Kidney (tissue), 14 donors: ENCODE results near the gene FLNA. TPM values are rescaled to one million over a fixed set of nuclear protein-coding genes. Genes with fewer than 3 reads are reported as not detected.
"Not testable (repeated sequence)": the region's sequence is repeated elsewhere in the genome, so short reads cannot be mapped to it uniquely, and the experiment has no call there.

Experiments used
- DNase-seq, 5 donors: peaks; one replicate each; pipeline ENCODE4 v3.0.0-alpha.2; 2013 to 2020
- FAIRE-seq: peaks from 2 replicates; lab custom pipeline; 2012; peaks lifted over from hg19 to GRCh38; lab: Jason Lieb, UNC
- H3K27ac ChIP-seq, 2 donors: one replicate each; pipeline ENCODE4 v1.7.0; 2013; ENCODE audit warnings: low read depth in 2 of 2, low read length in 2 of 2, inconsistent platforms in 1 of 2
- H3K27me3 ChIP-seq: one replicate; pipeline ENCODE4 v1.7.1; 2013; ENCODE audit warnings: low read length, inconsistent platforms; ENCODE audit not compliant: control insufficient read depth, insufficient read depth
- H3K36me3 ChIP-seq, 3 donors: one replicate each; pipeline versions ENCODE4 v1.7.0 to v1.7.1; 2013; ENCODE audit warnings: low read length in 3 of 3, control low read depth in 1 of 3, inconsistent platforms in 1 of 3; ENCODE audit not compliant: insufficient read depth in 3 of 3, control insufficient read depth in 2 of 3
- H3K4me1 ChIP-seq, 3 donors: one replicate each; pipeline versions ENCODE4 v1.7.0 to v1.7.1; 2013; ENCODE audit warnings: low read length in 3 of 3, inconsistent platforms in 1 of 3, low read depth in 1 of 3; ENCODE audit not compliant: control insufficient read depth in 2 of 3, insufficient read depth in 2 of 3
- H3K4me3 ChIP-seq, 3 donors: one replicate each; pipeline versions ENCODE4 v1.7.0 to v1.8.1; 2013; ENCODE audit warnings: low read length in 3 of 3, control low read depth in 1 of 3, inconsistent platforms in 1 of 3
- H3K9ac ChIP-seq, 3 donors: one replicate each; pipeline versions ENCODE4 v1.7.0 to v1.7.1; 2013; ENCODE audit warnings: low read length in 3 of 3, control low read depth in 1 of 3, inconsistent platforms in 1 of 3
- H3K9me3 ChIP-seq, 3 donors: one replicate each; pipeline versions ENCODE4 v1.7.0 to v1.7.1; 2013; ENCODE audit warnings: low read length in 3 of 3, control low read depth in 1 of 3, inconsistent platforms in 1 of 3; ENCODE audit not compliant: control insufficient read depth in 2 of 3, insufficient read depth in 1 of 3
- CTCF ChIP-seq: IDR thresholded peaks from 3 replicates; pipeline ENCODE4 v1.5.1; 2012; ENCODE audit warnings: mild to moderate bottlenecking, moderate library complexity, borderline replicate concordance; ENCODE audit not compliant: insufficient read depth; ENCODE audit errors: extremely low read depth
- intact Hi-C: fragments of 100-400 bp; cut with DNase I; formaldehyde crosslinking; loops from one replicate; pipeline ENCODE4 v1.11.1; 2022
- polyA plus RNA-seq: library from polyadenylated mRNA; stranded (reverse); fragments of 350-450 nt; fragmentation: Illumina TruSeq; extraction: RNeasy Lipid Tissue Mini Kit (QIAGEN cat#74804); gene quantifications from one replicate; pipeline ENCODE4 v1.2.3, GENCODE V29; 2014; ENCODE audit warnings: low read depth, low replicate concordance; ENCODE audit not compliant: insufficient read depth
- total RNA-seq: library from RNA; stranded (reverse); fragmentation: NEBNext Ultra II Directional; extraction: Animal tissue kit (Norgen Biotek cat#: 25700); gene quantifications from one replicate; pipeline ENCODE4 v1.2.1, GENCODE V29; 2021
- donor health status: control.
- donor health status: control.
- donor health status: control.
- donor health status: control.
- donor health status: control.
- donor health status: DM: yes; HTN: yes; CAD: no.
- donor health status: Normal renal cell carcinoma (clear cell type).

FLNA gene
- total and polyA plus RNA-seq, 2 donors from 2014 or later = 421 to 1,036 TPM

GRCh38 chrX:154349359-154349935 is 25.0 kb downstream of the FLNA start:
- no peaks in the 10 kb centered on the region for H3K9me3 ChIP-seq
- FAIRE-seq = no peak
- no peak overlapping the region for H3K9ac ChIP-seq
- H3K36me3 ChIP-seq = peaks cover 0 to 20% (median 5%) of the 10 kb centered on the region in 3 donors
- no peaks in the 10 kb centered on the region for H3K4me1 ChIP-seq
- intact Hi-C loops = no loop called here
- no peaks in the 10 kb centered on the region for H3K27me3 ChIP-seq
- TF ChIP-seq CTCF = no peak
- no peak overlapping the region for H3K27ac ChIP-seq
- peak in 1 of 5 donors; percentile 76 for DNase-seq
- H3K4me3 ChIP-seq = no peak overlapping the region

GRCh38 chrX:154348646-154349358 is 25.6 kb downstream of the FLNA start:
- H3K4me1 ChIP-seq = no peaks in the 10 kb centered on the region
- no peaks in the 10 kb centered on the region for H3K9me3 ChIP-seq
- H3K27me3 ChIP-seq = no peaks in the 10 kb centered on the region
- H3K4me3 ChIP-seq = no peak overlapping the region
- H3K36me3 ChIP-seq = peaks cover 0 to 17% (median 5%) of the 10 kb centered on the region in 3 donors
- H3K27ac ChIP-seq = no peak overlapping the region
- TF ChIP-seq CTCF = no peak
- intact Hi-C loops = no loop called here
- no peak overlapping the region for H3K9ac ChIP-seq
- peak in 1 of 5 donors; percentile 78 for DNase-seq
- FAIRE-seq = no peak

GRCh38 chrX:154348114-154348531 is 26.3 kb downstream of the FLNA start:
- Histone ChIP-seq H3K9me3 (no peaks in the 10 kb centered on the region), H3K27me3 (no peaks in the 10 kb centered on the region), H3K4me1 (no peaks in the 10 kb centered on the region), H3K27ac (no peak overlapping the region), H3K36me3 (peaks cover 0 to 10% (median 5%) of the 10 kb centered on the region in 3 donors), H3K4me3 (no peak overlapping the region), H3K9ac (no peak overlapping the region)
- no peak for TF ChIP-seq CTCF
- DNase-seq (peak in 1 of 5 donors; percentile 71), FAIRE-seq (no peak)
- intact Hi-C loops = no loop called here

- H3K4me3 ChIP-seq, H3K9me3 ChIP-seq, DNase-seq, intact Hi-C loops, H3K27me3 ChIP-seq, H3K4me1 ChIP-seq, H3K36me3 ChIP-seq, H3K9ac ChIP-seq, H3K27ac ChIP-seq: not testable (repeated sequence)
- FAIRE-seq = peak; percentile 80
These were observed 30.8 kb downstream of the FLNA start for GRCh38 chrX:154343620-154344019.

- not testable (repeated sequence) for H3K27me3 ChIP-seq, FAIRE-seq
These were observed 31.4 kb downstream of the FLNA start for GRCh38 chrX:154343063-154343462.

More at GRCh38 chrX:154343063-154343462, 31.4 kb downstream of the FLNA start:
- DNase-seq, H3K27ac ChIP-seq, H3K9me3 ChIP-seq, H3K4me3 ChIP-seq, intact Hi-C loops, H3K36me3 ChIP-seq, H3K4me1 ChIP-seq, H3K9ac ChIP-seq: not testable (repeated sequence)
